CMK (cell line): Measurements from ENCODE around the gene EHD4.

ENCODE experiments used
- DNase-seq: peaks from one replicate; pipeline ENCODE4 v3.0.0-alpha.2; 2010; ENCODE audit warnings: low read depth

EHD4 gene

GRCh38 chr15:41972253-41973242 lies at the start of gene EHD4:
Gene EHD4 (minus strand): TSS chr15:41972557. CDS start chr15:41972494, 63 bp downstream.
- DNase-seq = peak; percentile 88

- DNase-seq = no peak
Measured at GRCh38 chr15:42021593-42021992, 49.2 kb upstream of the EHD4 start.

DNA sequence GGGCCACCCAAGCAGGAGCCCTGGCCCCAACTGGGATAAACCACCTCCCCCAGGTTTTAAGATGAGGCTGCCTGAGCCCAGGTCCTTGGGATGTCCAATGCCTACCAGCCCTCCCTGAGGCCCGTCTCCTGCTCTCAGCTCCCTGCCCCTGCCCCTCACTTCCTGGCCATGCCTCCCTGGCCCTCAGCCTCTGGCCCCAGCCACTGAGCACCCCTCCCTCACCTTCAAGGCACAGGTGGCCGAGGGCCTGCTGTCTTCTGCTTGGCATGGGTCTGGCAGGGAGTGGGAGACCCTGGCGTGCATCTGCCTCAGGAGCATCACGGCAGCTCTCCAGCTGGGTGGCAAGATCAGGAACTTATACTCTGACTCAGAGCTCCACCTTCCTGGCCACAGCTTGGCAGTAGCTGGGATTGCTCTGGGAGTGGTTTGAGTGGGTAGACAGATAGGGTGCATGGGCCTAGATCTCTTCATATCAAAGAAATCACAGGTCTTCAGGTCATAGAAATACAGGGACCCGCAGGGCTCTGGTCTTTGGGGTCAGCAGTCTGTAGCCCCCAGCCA lies 48.4 kb upstream of the EHD4 start, which contains the start of gene PLA2G4E:
PLA2G4E (minus strand) TSS at position 330 of the 561 bp plus-strand sequence; CDS start at position 318, 12 bp downstream.
- no peak for DNase-seq

- no peak for DNase-seq
Measured at GRCh38 chr15:42018306-42019224, 46.2 kb upstream of the EHD4 start.

GRCh38 chr15:42016971-42017370 lies 44.6 kb upstream of the EHD4 start:
- no peak for DNase-seq

- DNase-seq = no peak
Measured at GRCh38 chr15:42014406-42014805, 42.0 kb upstream of the EHD4 start.

- no peak for DNase-seq
Measured at GRCh38 chr15:42012928-42013482, 40.6 kb upstream of the EHD4 start.

GRCh38 chr15:42012241-42012640 lies 39.9 kb upstream of the EHD4 start:
- no peak for DNase-seq

- no peak for DNase-seq
Measured at GRCh38 chr15:42011074-42011473, 38.7 kb upstream of the EHD4 start.

DNA sequence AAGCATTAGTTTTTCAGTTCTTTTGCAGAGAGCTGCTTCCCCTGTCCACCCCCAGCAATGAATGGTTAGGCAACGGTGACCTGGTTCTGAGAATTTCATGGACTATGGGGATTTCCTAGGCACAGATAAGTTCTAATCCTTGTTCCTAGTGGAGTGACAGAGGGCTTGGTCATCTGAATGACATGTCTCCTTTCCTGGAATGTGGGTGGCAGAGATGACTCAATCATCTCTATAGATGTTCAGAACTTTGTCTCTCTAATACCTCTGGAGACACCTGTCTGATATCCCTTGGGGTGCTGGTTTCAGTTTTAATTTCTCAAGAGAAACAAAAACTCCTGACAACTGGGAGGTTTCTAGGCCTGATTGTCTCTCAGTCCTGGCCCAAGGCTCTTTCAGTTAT lies 38.1 kb upstream of the EHD4 start:
- no peak for DNase-seq

- no peak for DNase-seq
Measured at GRCh38 chr15:42009474-42009873, 37.1 kb upstream of the EHD4 start.

DNA sequence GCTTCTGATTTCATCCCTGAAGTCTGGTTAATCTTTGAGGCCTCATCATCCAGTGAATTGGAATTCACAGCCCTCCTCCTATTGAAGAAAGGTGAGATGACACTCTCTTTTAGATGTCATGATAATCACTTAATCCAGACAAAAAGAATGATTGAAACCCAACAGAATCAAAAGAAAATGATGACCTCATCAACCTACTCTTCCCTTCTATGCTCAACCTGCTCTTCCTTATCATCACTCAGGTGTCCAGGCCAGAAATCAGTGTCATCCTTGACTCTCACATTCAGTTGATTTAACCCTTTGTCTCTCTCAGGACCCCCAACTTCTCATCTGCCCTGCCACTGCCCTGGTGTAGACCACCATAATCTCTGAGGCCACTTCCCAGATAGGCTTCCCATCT lies 36.7 kb upstream of the EHD4 start:
- no peak for DNase-seq

DNA sequence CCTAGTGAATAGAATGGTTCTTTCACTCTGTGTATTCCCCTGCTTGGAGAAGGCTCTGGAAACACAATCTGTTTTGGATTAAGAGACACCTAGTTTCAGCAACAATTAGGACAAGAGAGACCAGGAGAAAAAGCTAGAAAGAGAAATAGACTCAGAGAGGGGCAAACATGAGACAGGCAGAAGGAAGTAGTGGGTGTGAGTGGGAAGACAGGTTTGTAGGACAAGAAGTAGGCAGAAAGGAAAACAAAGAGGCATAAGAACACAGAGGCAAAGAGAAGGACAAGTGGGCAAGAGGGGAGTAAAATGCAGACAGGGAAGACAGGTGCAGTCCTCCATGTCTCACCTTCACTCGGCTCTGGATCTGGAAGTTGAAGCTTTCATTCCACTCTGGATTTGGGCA lies 35.0 kb upstream of the EHD4 start:
- DNase-seq = no peak

DNA sequence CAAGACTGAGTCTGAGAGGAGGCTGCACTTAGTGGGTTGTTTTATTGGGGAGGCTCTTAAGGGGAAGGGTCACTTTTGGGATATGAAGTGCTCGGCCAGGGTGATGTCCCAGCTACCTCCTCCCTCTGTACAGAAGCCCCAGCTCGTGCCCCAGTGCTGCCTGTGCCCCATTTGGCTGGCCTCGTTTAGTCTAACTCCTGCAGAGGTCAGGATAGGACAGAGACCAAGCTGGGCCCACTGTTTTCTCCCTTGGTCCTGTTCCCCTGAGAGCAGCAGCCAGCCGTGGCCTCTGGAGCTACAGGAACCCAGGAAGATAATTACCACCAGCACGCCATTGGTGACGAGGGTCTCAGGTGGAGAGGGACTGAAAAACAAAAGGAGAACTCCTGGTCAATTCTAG lies 30.0 kb upstream of the EHD4 start:
- no peak for DNase-seq

DNA sequence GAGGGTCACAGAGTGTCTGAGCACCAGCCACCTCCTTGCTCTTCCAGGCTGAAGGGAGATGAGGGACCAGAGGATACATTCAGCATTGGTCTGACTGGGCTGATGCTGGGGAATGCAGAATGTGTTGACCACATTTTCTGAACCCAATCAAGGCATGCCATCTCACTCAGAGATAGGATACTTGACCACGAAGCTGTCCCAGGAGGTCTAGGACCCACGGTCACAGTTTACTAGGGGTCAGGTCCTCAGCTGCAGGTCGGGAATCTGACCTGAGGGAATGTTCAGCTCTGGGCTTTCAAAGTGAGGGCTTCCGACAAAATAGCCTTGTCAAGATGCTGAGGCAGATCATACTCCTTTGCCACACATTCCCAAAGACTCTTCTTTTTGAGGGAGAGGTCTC lies 28.9 kb upstream of the EHD4 start:
- DNase-seq = no peak

DNA sequence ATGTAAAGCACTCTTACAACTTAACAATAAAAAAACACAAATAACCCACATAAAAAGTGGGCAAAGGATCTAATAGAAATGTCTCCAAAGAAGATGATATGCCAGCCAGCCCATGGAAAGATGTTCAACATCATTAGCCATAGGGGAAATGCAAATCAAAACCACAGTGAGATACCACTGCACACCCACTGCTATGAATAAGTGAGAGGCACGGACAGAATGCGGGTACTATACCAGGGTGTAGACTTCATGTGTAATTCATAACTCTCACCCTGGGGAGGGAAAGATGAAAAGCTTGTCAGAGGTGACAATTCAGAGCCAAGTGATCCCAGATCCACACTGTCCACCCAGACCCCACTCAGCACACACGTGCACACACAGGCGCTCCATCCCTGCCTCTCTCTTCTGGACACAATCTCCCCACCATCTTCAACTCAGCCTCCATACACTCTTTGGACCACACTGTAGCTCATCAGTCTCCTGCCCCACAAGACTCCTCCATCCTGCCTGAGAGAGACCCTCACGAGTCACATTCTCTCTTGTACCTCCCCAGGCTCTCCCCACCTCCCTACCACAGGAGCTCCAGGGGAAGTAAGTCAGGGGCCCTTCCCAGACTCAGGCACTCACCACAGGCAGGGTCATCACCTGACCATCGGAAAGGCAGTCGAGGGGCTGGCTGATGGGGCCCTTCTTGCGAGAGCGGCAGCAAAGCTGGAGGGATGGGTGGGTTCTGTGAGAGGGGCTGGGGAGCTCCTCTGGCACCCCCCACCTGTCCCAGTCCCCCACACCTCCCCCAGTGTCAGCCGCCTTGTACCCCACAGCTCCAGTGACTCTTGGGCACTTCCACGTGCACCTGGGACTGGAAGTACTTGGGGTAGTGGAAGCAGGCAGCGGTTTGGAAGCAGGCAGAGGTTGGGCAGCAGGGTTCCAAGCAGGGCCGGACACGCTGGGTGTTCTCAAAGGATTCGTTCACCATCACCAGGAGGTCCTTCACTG lies 27.2 kb upstream of the EHD4 start:
- DNase-seq = no peak

DNA sequence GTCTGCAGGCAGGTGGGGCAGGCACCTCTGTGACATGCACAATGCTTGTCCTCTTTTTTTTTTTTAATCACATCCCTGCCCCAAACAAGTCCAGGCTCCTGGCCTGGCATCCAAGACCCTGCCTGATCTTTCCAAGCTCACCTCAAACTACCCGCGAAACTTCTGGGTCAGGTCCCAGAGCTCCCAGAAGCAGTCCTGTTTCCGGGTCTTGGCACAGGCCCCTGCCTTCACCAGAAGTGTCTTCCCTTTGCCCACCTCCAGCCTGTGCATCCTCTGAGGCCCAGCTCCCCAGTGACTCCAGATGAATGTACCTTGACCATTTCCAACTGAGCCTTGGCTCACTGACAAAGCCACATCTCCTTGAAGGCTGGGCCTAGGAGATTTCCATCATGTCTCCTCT lies 25.5 kb upstream of the EHD4 start:
- DNase-seq = no peak

- no peak for DNase-seq
Measured at GRCh38 chr15:41996921-41997592, 24.7 kb upstream of the EHD4 start.

DNA sequence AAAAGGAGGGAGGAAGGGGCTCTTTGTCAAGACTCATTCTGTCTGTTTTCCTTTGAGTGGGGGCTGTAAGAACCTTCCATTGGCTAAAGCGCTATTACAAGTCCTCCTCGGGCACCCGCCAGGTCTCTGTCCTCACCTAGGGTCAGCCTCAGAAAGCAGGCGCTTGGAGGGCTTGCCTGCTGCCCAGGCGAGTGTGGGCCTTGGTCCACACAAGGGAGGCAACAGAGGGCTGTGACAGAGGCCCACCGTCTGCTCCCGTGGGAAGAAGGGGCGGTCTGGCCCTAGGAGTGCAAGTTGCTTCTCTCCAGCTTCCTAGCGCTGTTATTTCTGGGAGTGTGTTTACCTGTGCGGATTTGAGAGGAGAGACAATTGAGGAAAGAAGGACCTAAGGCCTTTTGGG lies 24.0 kb upstream of the EHD4 start:
- no peak for DNase-seq

- DNase-seq = no peak
Measured at GRCh38 chr15:41995476-41995855, 23.1 kb upstream of the EHD4 start.
